NB4 (cell line): Measurements from ENCODE around the gene EPSTI1.

Experiments
- DNase-seq: peaks from one replicate; pipeline ENCODE4 v3.0.0; 2010; ENCODE audit warnings: low read depth
- H3K4me3 ChIP-seq: one replicate; pipeline ENCODE4 v1.5.1; 2011; ENCODE audit warnings: mild to moderate bottlenecking, low read depth, low read length, moderate library complexity
- CTCF ChIP-seq: IDR thresholded peaks from one replicate; pipeline ENCODE4 v1.5.1; 2012; ENCODE audit warnings: low read depth, low read length
- MAX ChIP-seq: IDR thresholded peaks from 2 replicates; pipeline ENCODE4 v1.6.1; 2011; ENCODE audit warnings: low read depth, low read length
- MYC ChIP-seq: IDR thresholded peaks from 2 replicates; pipeline ENCODE4 v1.6.1; 2011; ENCODE audit warnings: low read depth, low read length
- POLR2A ChIP-seq: IDR thresholded peaks from 2 replicates; pipeline ENCODE4 v1.6.1; 2011; ENCODE audit warnings: mild to moderate bottlenecking; ENCODE audit not compliant: insufficient read length; ENCODE audit errors: extremely low read depth

Gene EPSTI1

GRCh38 chr13:43033038-43033437, 41.0 kb upstream of the EPSTI1 start:
- TF ChIP-seq POLR2A (no peak), MAX (no peak), MYC (no peak), CTCF (no peak)
- no peak overlapping the region for H3K4me3 ChIP-seq
- DNase-seq = no peak

- TF ChIP-seq CTCF (no peak), MAX (no peak), POLR2A (no peak), MYC (no peak)
- DNase-seq = peak; percentile 56
- H3K4me3 ChIP-seq = no peak overlapping the region
These were observed 39.8 kb upstream of the EPSTI1 start for GRCh38 chr13:43031881-43032280.

- no peak for DNase-seq
- no peak overlapping the region for H3K4me3 ChIP-seq
- TF ChIP-seq POLR2A = no peak
- TF ChIP-seq MAX = no peak
- TF ChIP-seq CTCF = no peak
- no peak for TF ChIP-seq MYC
These were observed 38.5 kb upstream of the EPSTI1 start for GRCh38 chr13:43030548-43030947.

GRCh38 chr13:43026262-43026661, 34.2 kb upstream of the EPSTI1 start:
- TF ChIP-seq MAX = no peak
- TF ChIP-seq POLR2A = no peak
- no peak for TF ChIP-seq CTCF
- no peak for TF ChIP-seq MYC
- peak; percentile 64 for DNase-seq
- no peak overlapping the region for H3K4me3 ChIP-seq

- H3K4me3 ChIP-seq = peak within 1 kb of the TSS; percentile 73
- DNase-seq = peak; percentile 77
- TF ChIP-seq CTCF = no peak
- TF ChIP-seq POLR2A = no peak
- TF ChIP-seq MYC = no peak
- no peak for TF ChIP-seq MAX
These were observed 31.4 kb upstream of the EPSTI1 start, which contains the start of gene DNAJC15 for GRCh38 chr13:43023289-43023963. TSS of gene DNAJC15 (plus strand) at chr13:43023586. CDS start at chr13:43023627, 41 bp downstream.

GRCh38 chr13:43022934-43023288, 30.9 kb upstream of the EPSTI1 start:
- no peak for DNase-seq
- no peak overlapping the region for H3K4me3 ChIP-seq
- TF ChIP-seq MYC = no peak
- no peak for TF ChIP-seq CTCF
- no peak for TF ChIP-seq POLR2A
- no peak for TF ChIP-seq MAX
